Measurements from ENCODE around the gene RUNX2.

DNA sequence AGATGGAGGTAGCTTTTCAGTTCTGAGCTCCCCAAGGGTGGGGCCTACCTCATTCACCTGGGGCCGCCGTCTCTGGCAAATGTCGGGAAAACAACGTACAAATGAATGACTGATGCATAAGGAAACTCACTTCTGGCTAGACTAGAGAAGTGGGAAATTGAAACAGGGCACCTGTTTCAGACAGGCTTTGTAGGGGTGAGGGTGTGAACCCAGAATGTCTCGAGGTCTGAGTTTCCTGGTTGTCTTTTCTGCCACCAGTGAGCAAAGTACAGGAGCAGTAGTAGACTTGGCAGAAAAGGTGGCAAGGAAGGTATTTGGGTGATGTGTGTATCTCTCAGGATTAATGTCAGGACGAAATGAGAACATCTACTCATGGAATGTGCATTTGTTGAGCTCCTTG is 379.0 kb downstream of the RUNX2 start:
- no peak for TF ChIP-seq EZH2 (IDR thresholded peaks at IDR 0.05; ENCODE audit: borderline replicate concordance)
- TF ChIP-seq, protein P1, sequence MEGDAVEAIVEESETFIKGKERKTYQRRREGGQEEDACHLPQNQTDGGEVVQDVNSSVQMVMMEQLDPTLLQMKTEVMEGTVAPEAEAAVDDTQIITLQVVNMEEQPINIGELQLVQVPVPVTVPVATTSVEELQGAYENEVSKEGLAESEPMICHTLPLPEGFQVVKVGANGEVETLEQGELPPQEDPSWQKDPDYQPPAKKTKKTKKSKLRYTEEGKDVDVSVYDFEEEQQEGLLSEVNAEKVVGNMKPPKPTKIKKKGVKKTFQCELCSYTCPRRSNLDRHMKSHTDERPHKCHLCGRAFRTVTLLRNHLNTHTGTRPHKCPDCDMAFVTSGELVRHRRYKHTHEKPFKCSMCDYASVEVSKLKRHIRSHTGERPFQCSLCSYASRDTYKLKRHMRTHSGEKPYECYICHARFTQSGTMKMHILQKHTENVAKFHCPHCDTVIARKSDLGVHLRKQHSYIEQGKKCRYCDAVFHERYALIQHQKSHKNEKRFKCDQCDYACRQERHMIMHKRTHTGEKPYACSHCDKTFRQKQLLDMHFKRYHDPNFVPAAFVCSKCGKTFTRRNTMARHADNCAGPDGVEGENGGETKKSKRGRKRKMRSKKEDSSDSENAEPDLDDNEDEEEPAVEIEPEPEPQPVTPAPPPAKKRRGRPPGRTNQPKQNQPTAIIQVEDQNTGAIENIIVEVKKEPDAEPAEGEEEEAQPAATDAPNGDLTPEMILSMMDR (IDR thresholded peaks at IDR 0.05; ENCODE audit: poor library complexity): no peak

Data from hepatocyte (in vitro differentiated cells).